GM23338 (cell line): Measurements from ENCODE around the gene DOCK7. TPM values are rescaled to one million over a fixed set of nuclear protein-coding genes. Genes with fewer than 3 reads are reported as not detected.

ENCODE experiments used
- ATAC-seq: fragments of 200-7000 bp; cut with Tn5 transposase; 3 replicates; pipeline ENCODE4 v1.9.1; 2020
- DNase-seq: peaks from one replicate; pipeline ENCODE4 v3.0.0-alpha.2; 2015; ENCODE audit warnings: low spot score
- H2AFZ ChIP-seq: fragments of 200-600 bp; sonication (generic); 2 replicates; pipeline ENCODE4 v1.8.0; 2016; ENCODE audit warnings: antibody characterized with exemption, mild to moderate bottlenecking, moderate library complexity
- H3F3A ChIP-seq: fragments of 200-600 bp; sonication (generic); replicated peaks from 2 replicates; pipeline ENCODE4 v1.8.0; 2017; ENCODE audit warnings: antibody characterized with exemption, mixed run types, low read depth
- H3K27ac ChIP-seq: fragments of 200-600 bp; sonication (generic); 2 replicates; pipeline ENCODE4 v1.6.1; 2016; ENCODE audit warnings: low read depth
- H3K27me3 ChIP-seq: fragments of 200-600 bp; sonication (generic); 2 replicates; pipeline ENCODE4 v1.8.0; 2016; ENCODE audit warnings: mild to moderate bottlenecking, mixed run types, moderate library complexity; ENCODE audit not compliant: insufficient read depth
- H3K36me3 ChIP-seq: fragments of 200-600 bp; sonication (generic); 2 replicates; pipeline ENCODE4 v1.8.0; 2016; ENCODE audit warnings: mild to moderate bottlenecking; ENCODE audit not compliant: insufficient read depth
- H3K4me1 ChIP-seq: fragments of 200-600 bp; sonication (generic); 2 replicates; pipeline ENCODE4 v1.8.0; 2016; ENCODE audit warnings: mild to moderate bottlenecking, moderate library complexity; ENCODE audit not compliant: insufficient read depth
- H3K4me2 ChIP-seq: fragments of 200-600 bp; sonication (generic); 2 replicates; pipeline ENCODE4 v1.7.1; 2017; ENCODE audit warnings: mixed run types
- H3K4me3 ChIP-seq: fragments of 200-600 bp; sonication (generic); 2 replicates; pipeline ENCODE4 v1.6.1; 2016; ENCODE audit warnings: mixed run types
- H3K79me2 ChIP-seq: fragments of 200-600 bp; sonication (generic); replicated peaks from 2 replicates; pipeline ENCODE4 v1.8.0; 2017; ENCODE audit warnings: mild to moderate bottlenecking; ENCODE audit not compliant: insufficient read depth
- H3K9me2 ChIP-seq: fragments of 200-600 bp; sonication (generic); 2 replicates; pipeline ENCODE4 v1.8.0; 2017; ENCODE audit not compliant: insufficient read depth
- H4K20me1 ChIP-seq: fragments of 200-600 bp; sonication (generic); replicated peaks from 2 replicates; pipeline ENCODE4 v1.8.0; 2017; ENCODE audit warnings: mild to moderate bottlenecking; ENCODE audit not compliant: insufficient read depth
- H3K27ac Mint-ChIP-seq: 2 replicates; pipeline ENCODE4 v1.8.0; 2020; ENCODE audit warnings: inconsistent platforms, mild to moderate bottlenecking, moderate library complexity, mixed read lengths
- H3K27me3 Mint-ChIP-seq: 3 replicates; pipeline ENCODE4 v1.8.0; 2022; ENCODE audit warnings: low read depth, mild to moderate bottlenecking, moderate library complexity, mixed read lengths, inconsistent platforms; ENCODE audit not compliant: insufficient read depth, poor library complexity
- H3K36me3 Mint-ChIP-seq: 3 replicates; pipeline ENCODE4 v1.8.0; 2021; ENCODE audit warnings: low read depth, mild to moderate bottlenecking, inconsistent platforms, moderate library complexity, mixed read lengths
- H3K4me1 Mint-ChIP-seq: 3 replicates; pipeline ENCODE4 v1.8.0; 2020; ENCODE audit warnings: mild to moderate bottlenecking, inconsistent platforms, mixed read lengths
- H3K4me3 Mint-ChIP-seq: 3 replicates; pipeline ENCODE4 v1.8.0; 2021; ENCODE audit warnings: moderate library complexity, mild to moderate bottlenecking, inconsistent platforms, mixed read lengths
- H3K9me3 Mint-ChIP-seq: 3 replicates; pipeline ENCODE4 v1.8.0; 2020; ENCODE audit warnings: moderate library complexity, mild to moderate bottlenecking, inconsistent platforms, mixed read lengths
- CREB1 ChIP-seq: fragments of 250-450 bp; sonication (Bioruptor Pico); IDR thresholded peaks from 2 replicates; pipeline ENCODE4 v1.5.0; 2020; ENCODE audit warnings: low read depth, mild to moderate bottlenecking, moderate library complexity
- EZH2 ChIP-seq: fragments of 200-600 bp; sonication (generic); IDR thresholded peaks from one replicate; pipeline ENCODE4 v1.8.0; 2017; ENCODE audit warnings: antibody characterized with exemption, mild to moderate bottlenecking, low read depth; ENCODE audit not compliant: unreplicated experiment
- EZH2phosphoT487 ChIP-seq: fragments of 200-600 bp; sonication (generic); IDR thresholded peaks from one replicate; pipeline ENCODE4 v1.8.1; 2018; ENCODE audit warnings: antibody characterized with exemption; ENCODE audit not compliant: unreplicated experiment
- JUNB ChIP-seq: IDR thresholded peaks from one replicate; pipeline ENCODE4 v1.6.1; 2016; ENCODE audit warnings: antibody characterized with exemption; ENCODE audit not compliant: unreplicated experiment
- NANOG ChIP-seq: IDR thresholded peaks from 2 replicates; pipeline ENCODE4 v1.6.1; 2016; ENCODE audit warnings: antibody characterized with exemption, borderline replicate concordance
- POLR2AphosphoS5 ChIP-seq: IDR thresholded peaks from 2 replicates; pipeline ENCODE4 v1.6.1; 2016; ENCODE audit warnings: antibody characterized with exemption, low read depth
- STAT1 ChIP-seq: IDR thresholded peaks from one replicate; pipeline ENCODE4 v1.6.1; 2016; ENCODE audit warnings: antibody characterized with exemption; ENCODE audit not compliant: unreplicated experiment
- ZNF114 ChIP-seq: fragments of 250-450 bp; sonication (Bioruptor Pico); IDR thresholded peaks from 2 replicates; pipeline ENCODE4 v1.5.0; 2020; ENCODE audit warnings: mild to moderate bottlenecking, moderate library complexity
- ZNF331 ChIP-seq: fragments of 250-450 bp; sonication (Bioruptor Pico); IDR thresholded peaks from 2 replicates; pipeline ENCODE4 v1.5.0; 2020; ENCODE audit warnings: low read depth, mild to moderate bottlenecking, moderate library complexity
- polyA plus RNA-seq: library from polyadenylated mRNA; unstranded; fragments of >200 nt; fragmentation: Nextera tagmentation; extraction: Ambion mirVana; gene quantifications from 2 replicates; pipeline ENCODE4 v1.2.1, GENCODE V29; 2016
- total RNA-seq: library from RNA; depleted of rRNA; stranded (reverse); fragments of >200 nt; shearing (Covaris generic); gene quantifications from 2 replicates; pipeline ENCODE4 v1.2.3, GENCODE V29; 2014
- TF ChIP-seq, protein P1 (sequence below): IDR thresholded peaks from 2 replicates; pipeline ENCODE4 v1.6.1; 2016; ENCODE audit warnings: antibody characterized with exemption
- TF ChIP-seq, protein P2 (sequence below), 2 experiments: fragments of 200-600 bp in 1 of 2; sonication (generic) in 1 of 2; conservative IDR thresholded peaks; 2 replicates each; pipeline versions ENCODE4 v1.5.1 to v1.6.1; 2016 to 2017; ENCODE audit warnings: antibody characterized with exemption in 2 of 2, low read depth in 2 of 2, mild to moderate bottlenecking in 2 of 2, moderate library complexity in 1 of 2
- TF ChIP-seq, protein P3 (sequence below): IDR thresholded peaks from one replicate; pipeline ENCODE4 v1.6.1; 2018; ENCODE audit warnings: antibody characterized with exemption; ENCODE audit not compliant: unreplicated experiment
- TF ChIP-seq, protein P4 (sequence below): fragments of 250-450 bp; sonication (Bioruptor Pico); IDR thresholded peaks from 2 replicates; pipeline ENCODE4 v1.5.0; 2020; ENCODE audit warnings: mild to moderate bottlenecking, moderate library complexity

Gene DOCK7
- total and polyA plus RNA-seq, 2 experiments from 2014 or later = 20.5 to 37.3 TPM

DNA sequence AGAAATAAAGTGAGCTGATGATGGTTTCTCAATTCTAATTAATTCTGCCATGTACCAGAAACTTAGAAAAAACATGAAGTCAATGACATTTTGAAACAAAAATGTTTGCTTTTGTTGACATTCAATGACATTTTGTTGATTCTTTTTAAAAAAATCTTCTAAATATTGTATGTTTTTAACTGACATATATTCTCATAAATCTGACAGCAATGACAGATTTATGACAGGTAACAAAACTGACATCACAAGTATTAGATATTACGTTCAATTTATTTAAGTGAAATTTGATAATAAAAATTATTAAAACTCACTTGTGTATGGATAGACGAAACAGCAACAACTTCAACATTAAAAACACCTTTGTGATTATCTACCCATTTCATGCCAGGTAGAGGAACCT, 126.9 kb downstream of the DOCK7 start:
- no peaks in the 10 kb centered on the region for H3K36me3 ChIP-seq
- DNase-seq (no peak), ATAC-seq (no peak)
- H3K4me1 Mint-ChIP-seq = peaks cover 2% of the 10 kb centered on the region; the same call in 1 of the 3 replicates
- no peak overlapping the region for H3K4me2 ChIP-seq
- no peaks in the 10 kb centered on the region for H3K27me3 ChIP-seq
- peaks cover 3% of the 10 kb centered on the region; the same call in 2 of the 3 replicates for H3K36me3 Mint-ChIP-seq
- H3K27me3 Mint-ChIP-seq = no peaks in the 10 kb centered on the region
- TF ChIP-seq POLR2AphosphoS5 (no peak), EZH2 (no peak), ZNF114 (no peak), CREB1 (CRISPR knock-in tag) (no peak), EZH2phosphoT487 (no peak), JUNB (no peak), STAT1 (no peak), NANOG (no peak), ZNF331 (CRISPR knock-in tag) (no peak)
- TF ChIP-seq, protein P1, sequence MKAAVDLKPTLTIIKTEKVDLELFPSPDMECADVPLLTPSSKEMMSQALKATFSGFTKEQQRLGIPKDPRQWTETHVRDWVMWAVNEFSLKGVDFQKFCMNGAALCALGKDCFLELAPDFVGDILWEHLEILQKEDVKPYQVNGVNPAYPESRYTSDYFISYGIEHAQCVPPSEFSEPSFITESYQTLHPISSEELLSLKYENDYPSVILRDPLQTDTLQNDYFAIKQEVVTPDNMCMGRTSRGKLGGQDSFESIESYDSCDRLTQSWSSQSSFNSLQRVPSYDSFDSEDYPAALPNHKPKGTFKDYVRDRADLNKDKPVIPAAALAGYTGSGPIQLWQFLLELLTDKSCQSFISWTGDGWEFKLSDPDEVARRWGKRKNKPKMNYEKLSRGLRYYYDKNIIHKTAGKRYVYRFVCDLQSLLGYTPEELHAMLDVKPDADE = no peak
- TF ChIP-seq, protein P2, sequence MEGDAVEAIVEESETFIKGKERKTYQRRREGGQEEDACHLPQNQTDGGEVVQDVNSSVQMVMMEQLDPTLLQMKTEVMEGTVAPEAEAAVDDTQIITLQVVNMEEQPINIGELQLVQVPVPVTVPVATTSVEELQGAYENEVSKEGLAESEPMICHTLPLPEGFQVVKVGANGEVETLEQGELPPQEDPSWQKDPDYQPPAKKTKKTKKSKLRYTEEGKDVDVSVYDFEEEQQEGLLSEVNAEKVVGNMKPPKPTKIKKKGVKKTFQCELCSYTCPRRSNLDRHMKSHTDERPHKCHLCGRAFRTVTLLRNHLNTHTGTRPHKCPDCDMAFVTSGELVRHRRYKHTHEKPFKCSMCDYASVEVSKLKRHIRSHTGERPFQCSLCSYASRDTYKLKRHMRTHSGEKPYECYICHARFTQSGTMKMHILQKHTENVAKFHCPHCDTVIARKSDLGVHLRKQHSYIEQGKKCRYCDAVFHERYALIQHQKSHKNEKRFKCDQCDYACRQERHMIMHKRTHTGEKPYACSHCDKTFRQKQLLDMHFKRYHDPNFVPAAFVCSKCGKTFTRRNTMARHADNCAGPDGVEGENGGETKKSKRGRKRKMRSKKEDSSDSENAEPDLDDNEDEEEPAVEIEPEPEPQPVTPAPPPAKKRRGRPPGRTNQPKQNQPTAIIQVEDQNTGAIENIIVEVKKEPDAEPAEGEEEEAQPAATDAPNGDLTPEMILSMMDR (conservative IDR thresholded peaks at IDR 0.05; ENCODE audit: low read depth in 2 of 2) = no peak
- TF ChIP-seq, protein P3, sequence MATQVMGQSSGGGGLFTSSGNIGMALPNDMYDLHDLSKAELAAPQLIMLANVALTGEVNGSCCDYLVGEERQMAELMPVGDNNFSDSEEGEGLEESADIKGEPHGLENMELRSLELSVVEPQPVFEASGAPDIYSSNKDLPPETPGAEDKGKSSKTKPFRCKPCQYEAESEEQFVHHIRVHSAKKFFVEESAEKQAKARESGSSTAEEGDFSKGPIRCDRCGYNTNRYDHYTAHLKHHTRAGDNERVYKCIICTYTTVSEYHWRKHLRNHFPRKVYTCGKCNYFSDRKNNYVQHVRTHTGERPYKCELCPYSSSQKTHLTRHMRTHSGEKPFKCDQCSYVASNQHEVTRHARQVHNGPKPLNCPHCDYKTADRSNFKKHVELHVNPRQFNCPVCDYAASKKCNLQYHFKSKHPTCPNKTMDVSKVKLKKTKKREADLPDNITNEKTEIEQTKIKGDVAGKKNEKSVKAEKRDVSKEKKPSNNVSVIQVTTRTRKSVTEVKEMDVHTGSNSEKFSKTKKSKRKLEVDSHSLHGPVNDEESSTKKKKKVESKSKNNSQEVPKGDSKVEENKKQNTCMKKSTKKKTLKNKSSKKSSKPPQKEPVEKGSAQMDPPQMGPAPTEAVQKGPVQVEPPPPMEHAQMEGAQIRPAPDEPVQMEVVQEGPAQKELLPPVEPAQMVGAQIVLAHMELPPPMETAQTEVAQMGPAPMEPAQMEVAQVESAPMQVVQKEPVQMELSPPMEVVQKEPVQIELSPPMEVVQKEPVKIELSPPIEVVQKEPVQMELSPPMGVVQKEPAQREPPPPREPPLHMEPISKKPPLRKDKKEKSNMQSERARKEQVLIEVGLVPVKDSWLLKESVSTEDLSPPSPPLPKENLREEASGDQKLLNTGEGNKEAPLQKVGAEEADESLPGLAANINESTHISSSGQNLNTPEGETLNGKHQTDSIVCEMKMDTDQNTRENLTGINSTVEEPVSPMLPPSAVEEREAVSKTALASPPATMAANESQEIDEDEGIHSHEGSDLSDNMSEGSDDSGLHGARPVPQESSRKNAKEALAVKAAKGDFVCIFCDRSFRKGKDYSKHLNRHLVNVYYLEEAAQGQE = no peak
- TF ChIP-seq, protein P4, sequence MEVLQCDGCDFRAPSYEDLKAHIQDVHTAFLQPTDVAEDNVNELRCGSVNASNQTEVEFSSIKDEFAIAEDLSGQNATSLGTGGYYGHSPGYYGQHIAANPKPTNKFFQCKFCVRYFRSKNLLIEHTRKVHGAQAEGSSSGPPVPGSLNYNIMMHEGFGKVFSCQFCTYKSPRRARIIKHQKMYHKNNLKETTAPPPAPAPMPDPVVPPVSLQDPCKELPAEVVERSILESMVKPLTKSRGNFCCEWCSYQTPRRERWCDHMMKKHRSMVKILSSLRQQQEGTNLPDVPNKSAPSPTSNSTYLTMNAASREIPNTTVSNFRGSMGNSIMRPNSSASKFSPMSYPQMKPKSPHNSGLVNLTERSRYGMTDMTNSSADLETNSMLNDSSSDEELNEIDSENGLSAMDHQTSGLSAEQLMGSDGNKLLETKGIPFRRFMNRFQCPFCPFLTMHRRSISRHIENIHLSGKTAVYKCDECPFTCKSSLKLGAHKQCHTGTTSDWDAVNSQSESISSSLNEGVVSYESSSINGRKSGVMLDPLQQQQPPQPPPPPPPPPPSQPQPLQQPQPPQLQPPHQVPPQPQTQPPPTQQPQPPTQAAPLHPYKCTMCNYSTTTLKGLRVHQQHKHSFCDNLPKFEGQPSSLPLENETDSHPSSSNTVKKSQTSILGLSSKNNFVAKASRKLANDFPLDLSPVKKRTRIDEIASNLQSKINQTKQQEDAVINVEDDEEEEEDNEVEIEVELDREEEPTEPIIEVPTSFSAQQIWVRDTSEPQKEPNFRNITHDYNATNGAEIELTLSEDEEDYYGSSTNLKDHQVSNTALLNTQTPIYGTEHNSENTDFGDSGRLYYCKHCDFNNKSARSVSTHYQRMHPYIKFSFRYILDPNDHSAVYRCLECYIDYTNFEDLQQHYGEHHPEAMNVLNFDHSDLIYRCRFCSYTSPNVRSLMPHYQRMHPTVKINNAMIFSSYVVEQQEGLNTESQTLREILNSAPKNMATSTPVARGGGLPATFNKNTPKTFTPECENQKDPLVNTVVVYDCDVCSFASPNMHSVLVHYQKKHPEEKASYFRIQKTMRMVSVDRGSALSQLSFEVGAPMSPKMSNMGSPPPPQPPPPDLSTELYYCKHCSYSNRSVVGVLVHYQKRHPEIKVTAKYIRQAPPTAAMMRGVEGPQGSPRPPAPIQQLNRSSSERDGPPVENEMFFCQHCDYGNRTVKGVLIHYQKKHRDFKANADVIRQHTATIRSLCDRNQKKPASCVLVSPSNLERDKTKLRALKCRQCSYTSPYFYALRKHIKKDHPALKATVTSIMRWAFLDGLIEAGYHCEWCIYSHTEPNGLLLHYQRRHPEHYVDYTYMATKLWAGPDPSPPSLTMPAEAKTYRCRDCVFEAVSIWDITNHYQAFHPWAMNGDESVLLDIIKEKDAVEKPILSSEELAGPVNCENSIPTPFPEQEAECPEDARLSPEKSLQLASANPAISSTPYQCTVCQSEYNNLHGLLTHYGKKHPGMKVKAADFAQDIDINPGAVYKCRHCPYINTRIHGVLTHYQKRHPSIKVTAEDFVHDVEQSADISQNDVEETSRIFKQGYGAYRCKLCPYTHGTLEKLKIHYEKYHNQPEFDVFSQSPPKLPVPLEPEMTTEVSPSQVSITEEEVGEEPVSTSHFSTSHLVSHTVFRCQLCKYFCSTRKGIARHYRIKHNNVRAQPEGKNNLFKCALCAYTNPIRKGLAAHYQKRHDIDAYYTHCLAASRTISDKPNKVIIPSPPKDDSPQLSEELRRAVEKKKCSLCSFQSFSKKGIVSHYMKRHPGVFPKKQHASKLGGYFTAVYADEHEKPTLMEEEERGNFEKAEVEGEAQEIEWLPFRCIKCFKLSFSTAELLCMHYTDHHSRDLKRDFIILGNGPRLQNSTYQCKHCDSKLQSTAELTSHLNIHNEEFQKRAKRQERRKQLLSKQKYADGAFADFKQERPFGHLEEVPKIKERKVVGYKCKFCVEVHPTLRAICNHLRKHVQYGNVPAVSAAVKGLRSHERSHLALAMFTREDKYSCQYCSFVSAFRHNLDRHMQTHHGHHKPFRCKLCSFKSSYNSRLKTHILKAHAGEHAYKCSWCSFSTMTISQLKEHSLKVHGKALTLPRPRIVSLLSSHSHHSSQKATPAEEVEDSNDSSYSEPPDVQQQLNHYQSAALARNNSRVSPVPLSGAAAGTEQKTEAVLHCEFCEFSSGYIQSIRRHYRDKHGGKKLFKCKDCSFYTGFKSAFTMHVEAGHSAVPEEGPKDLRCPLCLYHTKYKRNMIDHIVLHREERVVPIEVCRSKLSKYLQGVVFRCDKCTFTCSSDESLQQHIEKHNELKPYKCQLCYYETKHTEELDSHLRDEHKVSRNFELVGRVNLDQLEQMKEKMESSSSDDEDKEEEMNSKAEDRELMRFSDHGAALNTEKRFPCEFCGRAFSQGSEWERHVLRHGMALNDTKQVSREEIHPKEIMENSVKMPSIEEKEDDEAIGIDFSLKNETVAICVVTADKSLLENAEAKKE (CRISPR knock-in tag) = no peak
- H3K4me3 ChIP-seq = no peak overlapping the region
- no peak overlapping the region for H3K27ac Mint-ChIP-seq
- no peaks in the 10 kb centered on the region for H3K79me2 ChIP-seq
- no peaks in the 10 kb centered on the region for H3K4me1 ChIP-seq
- no peaks in the 10 kb centered on the region for H3F3A ChIP-seq
- no peak overlapping the region for H2AFZ ChIP-seq
- no peak overlapping the region for H3K27ac ChIP-seq
- no peaks in the 10 kb centered on the region for H4K20me1 ChIP-seq
- H3K9me3 Mint-ChIP-seq = no peaks in the 10 kb centered on the region; the same call in 2 of the 3 replicates
- H3K9me2 ChIP-seq = no peaks in the 10 kb centered on the region
- H3K4me3 Mint-ChIP-seq = no peak overlapping the region
